ENCODE results near the gene CEP128.

GRCh38 chr14:80867798-80868197, 73.7 kb downstream of the CEP128 start:
- TF ChIP-seq CTCF (IDR thresholded peaks at IDR 0.05; ENCODE audit: borderline replicate concordance, extremely low read depth, low read length, poor library complexity, severe bottlenecking) (no peak), EZH2 (IDR thresholded peaks at IDR 0.05; ENCODE audit: borderline replicate concordance, low read depth, low read length, severe bottlenecking) (no peak)

Measured in DND-41 (cell line).